Skin of body (tissue), 2 donors: Measurements from ENCODE around the gene MACO1. TPM values are rescaled to one million over a fixed set of nuclear protein-coding genes. Genes with fewer than 3 reads are reported as not detected.

Experiments used
- DNase-seq: peaks from one replicate; lab custom pipeline; 2025; lab: John Stamatoyannopoulos, UW
- total RNA-seq: library from RNA; depleted of rRNA; stranded (reverse); fragments of >200 nt; gene quantifications from one replicate; pipeline ENCODE4 v1.2.3, GENCODE V29; 2014

The MACO1 gene
- total RNA-seq, 1 donor from 2014 or later: 13.1 TPM

DNA sequence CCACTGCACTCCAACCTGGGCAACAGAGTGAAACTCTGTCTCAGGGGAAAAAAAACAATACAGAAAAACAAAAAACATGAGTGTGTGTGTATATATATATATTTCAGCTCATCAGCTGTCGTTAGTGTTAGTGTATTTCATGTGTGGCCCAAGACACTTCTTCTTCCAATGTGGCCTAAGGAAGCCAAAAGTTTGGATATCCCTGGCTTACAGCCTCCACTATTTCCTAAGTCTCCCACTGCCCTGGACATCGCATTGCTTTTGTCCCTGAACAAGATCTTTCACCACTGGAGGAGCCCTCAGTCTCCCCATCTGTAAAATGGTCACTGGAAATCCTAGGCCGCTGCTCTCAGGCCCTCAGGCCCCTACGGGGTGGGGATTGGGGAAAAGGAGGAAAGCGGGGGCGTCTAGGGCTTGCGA, 112.3 kb downstream of the MACO1 start:
- no peak for DNase-seq

DNA sequence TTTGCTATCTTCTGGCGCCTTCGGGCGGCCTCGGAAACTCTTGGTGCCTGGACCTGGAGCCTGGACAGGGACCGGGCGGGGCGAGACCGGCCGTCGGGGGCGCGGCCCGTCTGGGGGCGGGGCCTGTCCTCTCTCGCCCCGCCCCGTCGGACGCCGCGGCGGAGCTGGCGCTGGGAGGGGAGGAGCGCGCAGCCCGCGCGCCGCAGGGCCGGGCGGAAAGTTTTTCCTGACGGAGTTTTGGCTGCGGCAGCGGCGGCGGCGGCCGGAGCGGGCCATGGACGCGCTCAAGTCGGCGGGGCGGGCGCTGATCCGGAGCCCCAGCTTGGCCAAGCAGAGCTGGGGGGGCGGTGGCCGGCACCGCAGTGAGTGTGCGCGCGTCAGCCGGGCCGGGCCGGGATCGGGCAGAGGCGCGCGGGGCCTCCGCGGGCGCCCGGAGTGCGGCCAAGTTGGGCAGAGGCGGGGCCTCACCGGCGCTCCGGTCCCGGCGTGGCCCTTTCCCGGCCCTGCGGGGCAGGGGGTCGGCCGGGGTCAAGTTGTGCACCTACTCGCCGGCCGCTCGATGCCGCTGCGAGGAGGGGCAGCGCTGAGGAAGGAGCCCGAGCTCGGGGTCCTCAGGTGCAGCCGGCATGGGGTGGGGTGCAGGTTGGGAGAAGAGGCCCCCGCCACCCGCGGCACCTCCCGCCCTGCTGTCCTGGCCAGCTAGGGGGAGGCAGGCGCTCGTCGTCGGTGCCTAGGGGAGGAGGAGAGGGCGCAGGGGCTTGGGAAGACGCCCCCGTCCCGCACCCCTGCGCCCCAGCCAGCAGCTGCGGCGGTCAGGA, 112.9 kb downstream of the MACO1 start, which contains the start of gene LDLRAP1:
Gene LDLRAP1, plus strand, starts transcription at position 182 of the 818 bp plus-strand sequence. Its CDS starts 93 bp downstream, at position 275.
- DNase-seq: peak; percentile 39

DNA sequence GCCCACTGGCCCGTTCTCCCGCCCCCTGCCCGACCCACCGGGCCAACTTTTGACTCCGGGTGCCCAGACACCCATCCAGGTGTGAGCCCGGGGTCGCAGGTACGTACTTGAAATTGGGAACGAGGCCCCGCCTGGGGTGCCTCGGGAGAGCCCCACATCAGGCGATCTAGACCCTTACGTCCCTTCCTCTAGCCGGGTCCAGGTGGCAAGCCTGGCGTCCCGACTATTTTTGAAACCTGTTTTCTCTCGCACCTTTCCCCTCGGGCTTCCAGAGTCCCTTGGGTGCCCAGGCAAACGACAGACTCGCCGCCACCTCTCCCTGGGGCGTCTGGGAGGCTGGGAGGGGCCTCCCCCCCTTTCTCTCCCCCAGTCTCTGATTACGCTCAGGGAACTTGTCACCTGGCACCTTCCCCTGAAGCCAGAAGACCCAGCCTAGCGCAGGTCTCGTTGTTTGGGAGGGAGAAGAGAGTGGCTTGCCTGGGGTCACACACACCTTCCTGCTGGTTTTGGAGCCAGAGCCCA, 113.6 kb downstream of the MACO1 start:
- no peak for DNase-seq

DNA sequence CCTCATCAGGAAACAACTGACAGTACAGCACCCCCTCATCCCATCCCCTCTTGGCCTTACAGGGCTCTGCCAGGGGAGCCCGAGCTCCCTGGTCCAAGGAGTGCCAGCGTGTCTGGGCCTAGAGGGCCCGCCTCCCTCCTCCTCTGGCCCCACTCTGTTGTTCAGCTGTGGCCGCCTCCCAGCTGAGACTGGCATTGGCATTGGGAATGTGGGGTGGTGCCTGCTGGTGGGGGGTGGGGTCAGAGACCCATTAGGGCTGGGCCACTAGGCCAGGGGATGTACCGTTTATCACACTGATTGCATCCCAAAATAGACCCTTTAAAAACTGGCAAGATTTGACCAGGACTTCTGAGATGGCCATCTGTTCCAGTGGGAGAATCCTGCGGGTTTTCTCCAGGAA, 114.1 kb downstream of the MACO1 start:
- no peak for DNase-seq

DNA sequence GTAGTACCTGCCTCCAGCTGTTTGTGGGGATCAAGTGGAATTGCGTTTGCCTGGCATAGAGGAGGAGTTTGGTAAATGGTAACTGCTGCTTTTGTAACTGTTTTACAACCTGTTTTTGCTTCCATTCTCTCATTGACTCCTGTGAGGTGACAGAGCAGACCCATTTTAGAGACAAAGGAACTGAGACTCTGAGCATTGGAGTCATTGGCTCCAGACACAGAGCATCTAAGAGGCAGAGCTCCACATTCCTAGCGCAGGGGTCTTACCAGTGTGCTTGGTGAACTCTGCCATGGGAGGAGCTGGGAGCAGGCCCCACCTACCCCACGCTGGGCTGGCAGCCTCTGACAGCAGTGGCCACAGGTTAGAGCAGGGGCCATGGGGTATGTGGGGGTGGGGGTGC, 115.1 kb downstream of the MACO1 start:
- DNase-seq: no peak

DNA sequence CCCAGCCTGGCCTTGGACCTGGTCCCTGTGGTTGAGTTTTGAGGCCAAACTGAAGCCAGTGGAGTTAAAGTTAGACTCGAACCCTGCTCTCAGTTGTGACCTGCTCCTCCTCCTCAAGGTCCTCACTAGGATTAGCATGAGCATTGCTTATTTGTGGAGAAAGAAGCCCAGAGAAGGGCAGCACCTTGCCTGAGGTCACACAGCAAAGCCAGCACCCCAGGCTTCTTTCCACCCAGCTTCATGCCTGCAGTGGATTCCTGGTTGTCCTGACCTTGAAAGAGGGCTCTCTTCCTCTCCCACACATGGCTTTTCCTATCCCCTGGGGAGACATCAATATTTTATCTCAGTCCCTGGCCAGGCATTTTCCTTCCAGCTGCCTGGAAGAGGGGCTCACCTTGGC, 115.5 kb downstream of the MACO1 start:
- DNase-seq: no peak

DNA sequence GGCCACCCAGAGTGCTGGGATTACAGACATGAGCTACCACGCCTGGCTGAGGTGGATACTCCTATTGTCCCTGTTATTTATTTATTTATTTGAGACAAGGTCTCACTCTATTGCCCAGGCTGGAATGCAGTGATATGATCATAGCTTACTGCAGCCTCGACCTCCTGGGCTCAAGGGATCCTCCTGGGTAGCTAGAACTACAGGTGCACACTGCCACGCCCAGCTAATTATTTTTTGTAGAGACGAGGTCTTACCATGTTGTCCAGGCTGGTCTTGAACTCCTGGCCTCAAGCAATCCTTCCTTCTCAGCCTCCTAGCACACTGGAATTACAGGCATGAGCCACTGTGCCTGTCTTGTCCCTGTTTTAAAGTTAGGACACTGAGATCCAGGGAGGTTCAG, 117.9 kb downstream of the MACO1 start:
- DNase-seq: no peak

DNA sequence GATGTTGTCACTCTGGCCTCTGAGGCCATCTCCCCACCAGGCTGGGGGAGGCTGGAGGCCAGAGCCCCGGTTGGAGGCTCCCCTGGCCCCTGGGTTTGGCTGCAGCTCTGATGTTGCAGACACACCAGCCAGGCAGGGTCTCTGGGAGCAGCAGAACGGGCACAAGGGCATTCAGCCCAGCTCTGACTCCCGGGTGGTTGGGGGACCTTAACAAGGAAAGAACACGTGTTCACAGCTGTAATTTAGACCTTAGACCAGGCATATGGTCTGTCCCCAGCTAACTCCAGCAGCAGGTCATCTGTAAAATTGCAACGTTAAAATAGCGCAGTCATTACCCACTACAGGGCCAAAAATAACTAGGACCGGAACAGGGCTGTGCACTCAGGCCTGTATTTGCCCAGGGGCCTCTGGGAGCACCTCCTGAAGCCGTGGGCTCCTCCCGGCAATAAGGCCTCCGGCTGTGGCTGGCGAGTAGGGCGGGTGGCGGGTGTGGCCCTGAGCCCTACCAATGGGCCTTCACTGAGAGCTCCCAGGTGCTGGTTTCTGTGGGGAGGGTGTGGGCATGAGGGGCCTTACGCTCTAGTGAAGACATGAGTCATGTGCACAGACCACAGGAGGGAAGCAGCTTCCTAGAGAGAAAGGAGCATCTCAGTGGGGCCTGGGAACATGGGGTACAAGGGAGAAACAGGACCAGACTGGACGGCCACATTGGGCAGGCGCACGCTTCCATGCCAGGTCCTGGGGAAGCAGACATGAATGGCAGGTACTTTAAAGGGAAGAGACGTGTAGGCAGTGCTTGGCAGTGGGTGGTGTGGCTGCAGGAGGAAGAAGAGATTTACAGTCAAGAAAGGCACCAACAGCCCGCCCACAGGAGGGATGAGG, 118.8 kb downstream of the MACO1 start:
- DNase-seq: no peak

Other genes starting within 250 kb of the MACO1 start
- gene SYF2, start 198.4 kb upstream of the MACO1 start, total RNA-seq: 36.5 TPM
- gene RSRP1, start 183.4 kb upstream of the MACO1 start, total RNA-seq: 77.6 TPM
- 2.3 TPM for gene RHD, start 158.4 kb upstream of the MACO1 start, total RNA-seq
- gene TMEM50A, start 92.6 kb upstream of the MACO1 start, total RNA-seq: 90.2 TPM
- gene RHCE, start 10.1 kb upstream of the MACO1 start, total RNA-seq: 4.2 TPM
- gene LDLRAP1, start 112.7 kb downstream of the MACO1 start, total RNA-seq: 6.8 TPM
- 7.9 TPM for gene MAN1C1, start 185.9 kb downstream of the MACO1 start, total RNA-seq